OCI-LY3 (cell line): ENCODE data around the gene LACTB.

Experiments used
- H2AFZ ChIP-seq: fragments of 200-600, 300-600 bp; shearing (Covaris generic); 2 replicates; pipeline ENCODE4 v1.6.0; 2014; ENCODE audit warnings: antibody characterized with exemption, low read depth, low read length
- H3K27ac ChIP-seq: fragments of 200-600, 300-600 bp; sonication (generic); 2 replicates; pipeline ENCODE4 v1.5.1; 2014; ENCODE audit warnings: mild to moderate bottlenecking, low read length, moderate library complexity, mixed read lengths
- H3K27me3 ChIP-seq: fragments of 200-600, 300-600 bp; sonication (generic); 2 replicates; pipeline ENCODE4 v1.6.1; 2014; ENCODE audit warnings: low read depth, low read length, mixed read lengths
- H3K36me3 ChIP-seq: fragments of 200-600, 300-600 bp; sonication (generic); replicated peaks from 2 replicates; pipeline ENCODE3; 2014; ENCODE audit warnings: low read depth, low read length, mixed read lengths
- H3K4me1 ChIP-seq: fragments of 300-600, 200-600 bp; sonication (generic); 2 replicates; pipeline ENCODE4 v1.6.1; 2014; ENCODE audit warnings: low read length, mixed read lengths
- H3K4me2 ChIP-seq: fragments of 200-600, 300-600 bp; sonication (generic); 2 replicates; pipeline ENCODE4 v1.6.1; 2014; ENCODE audit warnings: low read length, mixed read lengths
- H3K4me3 ChIP-seq: fragments of 300-600, 200-600 bp; sonication (generic); 2 replicates; pipeline ENCODE4 v1.5.1; 2014; ENCODE audit warnings: antibody characterized with exemption, mild to moderate bottlenecking, low read length, moderate library complexity
- H3K79me2 ChIP-seq: fragments of 300-600, 200-600 bp; shearing (Covaris generic); 2 replicates; pipeline ENCODE4 v1.6.1; 2014; ENCODE audit warnings: mild to moderate bottlenecking, low read length, mixed read lengths
- H3K9ac ChIP-seq: fragments of 300-600, 200-600 bp; shearing (Covaris generic); 2 replicates; pipeline ENCODE4 v1.6.0; 2014; ENCODE audit warnings: mild to moderate bottlenecking, low read length, moderate library complexity
- H3K9me3 ChIP-seq: fragments of 200-600, 300-600 bp; shearing (Covaris generic); 2 replicates; pipeline ENCODE4 v1.6.1; 2014; ENCODE audit warnings: low read length, mixed read lengths; ENCODE audit not compliant: insufficient read depth
- H4K20me1 ChIP-seq: fragments of 200-600, 300-600 bp; sonication (generic); 2 replicates; pipeline ENCODE4 v1.6.1; 2016; ENCODE audit warnings: low read length, mixed read lengths; ENCODE audit not compliant: insufficient read depth
- CTCF ChIP-seq: fragments of 200-600, 300-600 bp; sonication (generic); IDR thresholded peaks from 2 replicates; pipeline ENCODE4 v1.5.1; 2014; ENCODE audit warnings: antibody characterized with exemption, low read length, low read depth
- EZH2phosphoT487 ChIP-seq: fragments of 200-600 bp; shearing (Covaris generic); IDR thresholded peaks from 2 replicates; pipeline ENCODE4 v1.6.1; 2018; ENCODE audit warnings: antibody characterized with exemption, mixed run types, low read depth

LACTB gene

GRCh38 chr15:63122002-63122875, 578 bp downstream of the LACTB start:
- H3K27me3 ChIP-seq, result no peaks in the 10 kb centered on the region
- 0 out of 2 replicates have a peak, but pooled peaks cover 2% of the 10 kb centered on the region for H3K79me2 ChIP-seq
- peaks cover 16% of the 10 kb centered on the region for H3K9me3 ChIP-seq
- peak overlapping the region; percentile 72 for H3K4me2 ChIP-seq
- peaks cover 6% of the 10 kb centered on the region for H3K4me1 ChIP-seq
- peak overlapping the region; percentile 81 for H3K4me3 ChIP-seq
- TF ChIP-seq CTCF, result no peak
- no peak for TF ChIP-seq EZH2phosphoT487
- peak overlapping the region; percentile 71 for H3K9ac ChIP-seq
- H2AFZ ChIP-seq, result peak overlapping the region; percentile 55; the same call in 1 of the 2 replicates
- peak overlapping the region; percentile 59 for H3K27ac ChIP-seq
- H3K36me3 ChIP-seq, result peaks cover 5% of the 10 kb centered on the region
- no peaks in the 10 kb centered on the region for H4K20me1 ChIP-seq

- Histone ChIP-seq H3K27me3 (no peaks in the 10 kb centered on the region), H3K79me2 (0 out of 2 replicates have a peak, but pooled peaks cover 2% of the 10 kb centered on the region), H3K9ac (no peak overlapping the region), H3K27ac (no peak overlapping the region), H3K9me3 (peaks cover 10% of the 10 kb centered on the region), H3K4me1 (peaks cover 6% of the 10 kb centered on the region), H3K36me3 (peaks cover 10% of the 10 kb centered on the region), H2AFZ (no peak overlapping the region), H3K4me2 (no peak overlapping the region), H4K20me1 (no peaks in the 10 kb centered on the region), H3K4me3 (no peak overlapping the region)
- TF ChIP-seq EZH2phosphoT487, result no peak
- no peak for TF ChIP-seq CTCF
Measured at GRCh38 chr15:63124506-63124905, 2.8 kb downstream of the LACTB start.

- H3K27ac ChIP-seq, result no peak overlapping the region
- peaks cover 3% of the 10 kb centered on the region for H3K4me1 ChIP-seq
- no peak overlapping the region for H3K4me3 ChIP-seq
- TF ChIP-seq EZH2phosphoT487, result no peak
- TF ChIP-seq CTCF, result no peak
- H3K9ac ChIP-seq, result no peak overlapping the region
- 0 out of 2 replicates have a peak, but pooled peaks cover 2% of the 10 kb centered on the region for H3K79me2 ChIP-seq
- H3K36me3 ChIP-seq, result peaks cover 10% of the 10 kb centered on the region
- no peaks in the 10 kb centered on the region for H4K20me1 ChIP-seq
- no peak overlapping the region for H2AFZ ChIP-seq
- H3K4me2 ChIP-seq, result no peak overlapping the region
- H3K27me3 ChIP-seq, result no peaks in the 10 kb centered on the region
- H3K9me3 ChIP-seq, result no peaks in the 10 kb centered on the region
Measured at GRCh38 chr15:63126726-63127125, 5.1 kb downstream of the LACTB start.

- Histone ChIP-seq H3K9ac (no peak overlapping the region), H3K4me2 (no peak overlapping the region), H2AFZ (no peak overlapping the region), H3K9me3 (no peaks in the 10 kb centered on the region), H3K4me3 (no peak overlapping the region), H3K27ac (no peak overlapping the region), H3K79me2 (no peaks in the 10 kb centered on the region), H3K27me3 (no peaks in the 10 kb centered on the region), H3K36me3 (no peaks in the 10 kb centered on the region), H4K20me1 (no peaks in the 10 kb centered on the region), H3K4me1 (no peaks in the 10 kb centered on the region)
- no peak for TF ChIP-seq EZH2phosphoT487
- no peak for TF ChIP-seq CTCF
Measured at GRCh38 chr15:63133786-63134185, 12.1 kb downstream of the LACTB start.
